Activated T-cell treated with anti-CD3 and anti-CD28 coated beads for 1 hour (primary cell): Measurements from ENCODE around the gene PCAT6.
"Not testable (repeated sequence)": the region's sequence is repeated elsewhere in the genome, so short reads cannot be mapped to it uniquely, and the experiment has no call there.

Experiments used
- DNase-seq: peaks from one replicate; pipeline ENCODE4 v3.0.0-alpha.2; 2020; ENCODE audit warnings: low read depth

The PCAT6 gene

GRCh38 chr1:202810615-202811295 lies at the start of gene PCAT6:
PCAT6 (plus strand) TSS chr1:202810954.
- peak; percentile 74 for DNase-seq

- no peak for DNase-seq
These were observed 48.7 kb upstream of the PCAT6 start for GRCh38 chr1:202762019-202762418.

DNA sequence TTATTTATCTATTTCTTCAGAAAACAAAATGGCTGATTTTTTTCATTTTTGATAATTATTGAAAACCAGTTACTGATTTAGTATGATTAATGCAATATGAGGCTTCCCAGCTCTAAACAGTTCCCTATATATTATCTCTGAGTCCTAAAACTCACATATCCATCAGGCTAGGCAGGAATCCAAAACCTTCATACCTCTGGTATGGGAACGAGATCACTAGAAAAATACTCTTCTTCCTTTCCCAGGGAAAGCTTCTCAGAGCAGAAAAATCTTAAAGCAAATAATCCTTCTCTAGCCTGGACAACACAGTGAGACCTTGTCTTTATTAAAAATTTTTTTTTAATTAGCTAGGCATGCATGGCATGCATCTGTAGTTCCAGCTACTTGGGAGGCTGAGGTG lies 45.0 kb upstream of the PCAT6 start:
- DNase-seq, result no peak

GRCh38 chr1:202770135-202770534 lies 40.6 kb upstream of the PCAT6 start:
- no peak for DNase-seq

DNA sequence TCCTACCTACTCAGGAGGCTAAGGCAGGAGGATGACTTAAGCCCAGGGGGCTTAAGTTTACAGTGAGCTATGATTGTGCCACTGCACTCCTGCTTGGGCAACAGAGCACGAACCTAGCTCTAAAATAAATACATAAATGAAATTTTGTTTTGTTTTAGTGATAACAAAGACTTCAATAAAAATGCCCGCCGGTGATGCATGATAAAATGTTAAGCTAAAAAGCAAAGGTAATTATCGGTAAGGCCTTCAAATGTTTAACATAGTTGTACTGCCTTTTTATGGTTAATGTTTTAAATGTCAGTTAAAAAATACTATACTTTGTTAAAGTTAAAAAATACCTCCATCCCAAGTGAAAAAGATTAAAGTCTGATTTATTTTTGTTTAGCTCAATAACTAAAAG lies 29.6 kb upstream of the PCAT6 start:
- DNase-seq, result no peak

DNA sequence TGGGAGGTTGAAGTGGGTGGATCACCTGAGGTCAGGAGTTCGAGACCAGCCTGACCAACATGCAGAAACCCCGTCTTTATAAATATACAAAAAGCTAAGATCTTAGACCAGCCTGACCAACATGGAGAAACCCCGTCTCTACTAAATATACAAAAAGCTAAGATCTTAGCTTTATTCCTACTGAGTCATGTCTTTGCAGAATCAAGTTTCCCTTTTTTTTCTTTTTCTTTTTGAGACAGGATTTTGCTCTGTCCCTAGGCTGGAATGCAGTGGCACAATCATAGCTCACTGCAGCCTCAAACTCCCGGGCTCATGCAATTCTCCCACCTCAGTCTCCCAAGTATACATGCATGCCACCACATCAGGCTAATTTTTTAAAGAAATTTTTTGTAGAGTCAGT lies 23.9 kb upstream of the PCAT6 start:
- DNase-seq, result no peak

GRCh38 chr1:202788800-202789199 lies 22.0 kb upstream of the PCAT6 start:
- DNase-seq, result no peak

GRCh38 chr1:202791077-202791747 lies 19.5 kb upstream of the PCAT6 start:
- DNase-seq, result no peak

- DNase-seq, result no peak
These were observed 16.6 kb upstream of the PCAT6 start for GRCh38 chr1:202794051-202794740.

DNA sequence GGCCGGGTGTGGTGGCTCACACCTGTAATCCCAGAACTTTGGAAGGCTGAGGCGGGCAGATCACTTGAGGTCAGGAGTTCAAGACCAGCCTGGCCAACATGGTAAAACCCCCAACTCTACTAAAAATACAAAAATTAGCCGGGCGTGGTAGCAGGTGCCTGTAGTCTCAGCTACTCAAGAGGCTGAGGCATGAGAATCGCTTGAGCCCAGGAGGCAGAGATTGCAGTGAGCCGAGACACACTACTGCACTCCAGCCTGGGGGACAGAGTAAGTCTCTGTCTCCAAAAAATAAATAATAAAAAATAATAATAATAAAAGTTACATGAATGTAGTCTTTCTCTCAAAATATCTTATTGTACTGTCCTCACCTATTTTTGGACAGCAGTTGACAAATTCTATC lies 15.8 kb upstream of the PCAT6 start:
- not testable (repeated sequence) for DNase-seq

GRCh38 chr1:202796670-202797069 lies 14.1 kb upstream of the PCAT6 start:
- no peak for DNase-seq

DNA sequence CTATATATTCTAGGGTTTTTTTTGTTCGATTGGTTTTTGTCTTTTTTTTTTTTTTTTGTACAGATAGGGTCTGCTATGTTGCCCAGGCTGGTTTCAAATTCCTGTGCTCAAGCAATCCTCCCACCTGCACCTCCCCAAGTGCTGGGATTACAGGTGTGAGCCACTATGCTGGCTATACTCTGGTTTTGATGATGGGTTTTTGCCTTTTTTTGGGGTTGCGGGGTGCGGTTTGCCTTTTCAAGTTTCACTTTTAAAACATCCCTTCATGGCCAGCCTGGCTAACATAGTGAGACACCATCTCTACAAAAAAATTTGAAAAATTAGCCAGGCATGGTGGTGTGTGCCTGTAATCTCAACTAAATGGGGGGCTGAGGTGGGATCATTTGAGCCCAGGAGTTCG lies 12.5 kb upstream of the PCAT6 start:
- DNase-seq, result no peak

GRCh38 chr1:202798792-202799331 lies 11.9 kb upstream of the PCAT6 start:
- no peak for DNase-seq

DNA sequence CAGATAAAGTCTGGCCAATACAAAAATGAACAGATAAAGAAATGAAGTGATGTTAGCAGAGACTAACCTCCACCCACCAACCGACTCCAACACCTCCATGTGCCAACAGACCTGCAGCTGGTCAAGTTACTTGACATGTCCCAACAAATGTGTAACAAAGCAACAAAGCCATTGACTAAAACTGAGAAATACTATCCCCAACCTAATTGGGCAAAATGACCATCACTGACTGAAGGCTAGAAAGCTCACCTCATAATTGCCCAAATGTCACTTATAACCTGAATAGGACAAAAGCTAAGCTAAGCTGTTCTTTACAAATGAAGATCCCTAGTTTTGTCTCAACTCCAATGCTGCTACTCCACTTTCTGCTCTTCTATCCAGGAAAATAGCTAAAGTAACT lies 10.0 kb upstream of the PCAT6 start:
- no peak for DNase-seq

- DNase-seq, result no peak
These were observed 9.6 kb upstream of the PCAT6 start for GRCh38 chr1:202801175-202801574.

- DNase-seq, result no peak
These were observed 8.7 kb upstream of the PCAT6 start for GRCh38 chr1:202802034-202802433.

DNA sequence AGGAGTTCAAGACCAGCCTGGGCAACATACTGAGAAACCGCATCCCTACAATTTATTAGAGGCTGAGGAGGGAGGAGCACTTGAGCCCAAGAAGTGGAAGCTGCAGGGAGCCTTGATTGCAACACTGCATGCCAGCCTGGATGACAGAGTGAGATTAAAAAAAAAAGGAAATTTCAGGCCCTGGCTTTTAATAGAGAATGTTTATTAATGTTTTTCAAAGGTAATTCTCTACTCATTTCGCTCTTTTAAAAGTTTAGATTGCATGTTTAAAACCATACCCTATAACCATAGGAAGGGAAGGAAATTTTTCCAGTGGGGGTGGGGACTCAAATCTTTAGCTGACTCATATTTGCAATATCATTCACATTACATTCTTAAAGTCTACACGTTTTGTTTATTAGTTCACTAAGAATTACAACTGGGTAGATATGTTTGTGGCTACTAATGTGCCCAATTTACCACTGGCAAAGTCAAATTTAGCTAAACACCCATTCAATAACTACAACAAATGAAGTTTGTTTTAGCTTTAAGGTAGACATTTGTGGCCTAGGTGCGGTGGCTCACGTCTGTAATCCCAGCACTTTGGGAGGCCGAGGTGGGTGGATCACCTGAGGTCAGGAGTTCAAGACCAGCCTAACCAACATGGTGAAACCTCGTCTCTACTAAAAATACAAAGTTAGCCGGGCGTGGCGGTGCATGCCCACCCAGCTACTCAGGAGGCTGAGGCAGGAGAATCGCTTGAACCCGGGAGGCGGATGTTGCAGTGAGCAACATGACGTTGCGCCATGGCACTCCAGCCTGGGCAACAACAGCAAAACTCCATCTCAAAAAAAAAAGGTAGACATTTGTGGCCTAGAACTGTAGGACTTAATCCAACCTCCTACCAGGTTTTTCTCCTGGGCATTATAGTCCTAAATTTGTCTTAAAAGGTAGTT lies 7.5 kb upstream of the PCAT6 start:
- no peak for DNase-seq

- DNase-seq, result no peak
These were observed 6.6 kb upstream of the PCAT6 start for GRCh38 chr1:202804126-202804525.

- DNase-seq, result no peak
These were observed 4.6 kb upstream of the PCAT6 start for GRCh38 chr1:202805886-202806844.

- peak; percentile 9 for DNase-seq
These were observed 3.8 kb upstream of the PCAT6 start for GRCh38 chr1:202806845-202807450.
